Muscle layer of duodenum (tissue), 2 donors: ENCODE measurements around the gene PER1.
A peak's percentile ranks its signal among the peaks of the same experiment; 100 is the strongest.
"Not testable (repeated sequence)": the region's sequence is repeated elsewhere in the genome, so short reads cannot be mapped to it uniquely, and the experiment has no call there.

Source experiments
- H3K27ac ChIP-seq: one replicate; pipeline ENCODE4 v1.7.0; 2013; ENCODE audit warnings: mild to moderate bottlenecking, low read length
- H3K27me3 ChIP-seq: one replicate; pipeline ENCODE4 v1.7.0; 2013; ENCODE audit warnings: low read depth, mild to moderate bottlenecking, control low read depth, low read length
- H3K36me3 ChIP-seq, 2 donors: one replicate each; pipeline ENCODE4 v1.7.0; 2013; ENCODE audit warnings: low read length in 2 of 2, control low read depth in 1 of 2, mild to moderate bottlenecking in 1 of 2; ENCODE audit not compliant: insufficient read depth in 2 of 2, control insufficient read depth in 1 of 2
- H3K4me1 ChIP-seq, 2 donors: one replicate each; pipeline ENCODE4 v1.7.0; 2013; ENCODE audit warnings: low read length in 2 of 2, mild to moderate bottlenecking in 2 of 2, control low read depth in 1 of 2, moderate library complexity in 1 of 2; ENCODE audit not compliant: insufficient read depth in 2 of 2, control insufficient read depth in 1 of 2
- H3K4me3 ChIP-seq, 2 donors: one replicate each; pipeline ENCODE4 v1.7.0; 2013; ENCODE audit warnings: low read length in 2 of 2, low read depth in 1 of 2, mild to moderate bottlenecking in 1 of 2
- H3K9me3 ChIP-seq, 2 donors: one replicate each; pipeline ENCODE4 v1.7.0; 2013; ENCODE audit warnings: low read length in 2 of 2, control low read depth in 1 of 2, mild to moderate bottlenecking in 1 of 2; ENCODE audit not compliant: control insufficient read depth in 1 of 2
- donor health status: healthy.

The PER1 gene

DNA sequence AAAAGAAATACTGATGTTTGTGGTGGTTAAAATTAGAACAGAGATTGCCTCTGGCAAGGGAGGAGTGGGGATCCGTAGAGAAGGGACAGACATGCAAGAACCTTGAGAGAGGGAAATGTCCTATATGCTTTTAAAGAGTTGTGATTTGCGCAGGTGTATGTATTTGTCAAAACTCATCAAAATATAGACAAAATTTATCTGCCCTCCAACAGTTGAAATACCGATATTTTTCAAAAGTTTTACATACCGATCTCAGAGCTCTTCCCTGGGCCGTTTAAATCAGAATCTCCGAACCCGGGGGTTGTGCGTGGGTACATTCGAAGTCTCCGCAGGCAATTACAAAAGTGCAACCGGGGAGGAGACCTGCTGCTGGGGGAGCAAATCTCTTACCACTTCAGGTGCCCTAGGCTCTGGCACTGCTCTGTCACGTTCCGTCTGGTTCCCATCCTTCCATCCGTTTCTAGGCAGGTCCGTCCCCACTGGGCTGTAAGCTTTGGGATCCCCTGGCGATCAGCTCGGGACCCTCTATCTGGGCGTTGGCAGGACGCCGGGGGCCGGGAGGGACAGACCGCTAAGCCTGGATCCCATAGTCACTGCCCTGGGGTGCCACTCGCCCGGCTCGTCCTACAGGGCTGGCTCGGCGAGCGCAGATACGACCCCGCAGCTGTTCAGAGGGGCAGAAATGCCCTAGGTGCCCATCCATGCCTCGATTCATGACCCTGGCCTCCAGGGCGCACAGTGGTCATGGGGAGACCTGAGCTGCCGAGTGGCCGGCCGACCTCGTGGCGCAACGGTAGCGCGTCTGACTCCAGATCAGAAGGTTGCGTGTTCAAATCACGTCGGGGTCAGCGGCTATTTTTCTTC is 33.6 kb upstream of the PER1 start:
- peak overlapping the region; percentile 79 for H3K27ac ChIP-seq
- no peaks in the 10 kb centered on the region for H3K27me3 ChIP-seq
- H3K4me1 ChIP-seq = peaks cover 22 to 24% of the 10 kb centered on the region in 2 donors
- no peaks in the 10 kb centered on the region for H3K9me3 ChIP-seq
- peak overlapping the region; percentile 92 to 95 for H3K4me3 ChIP-seq
- no peaks in the 10 kb centered on the region for H3K36me3 ChIP-seq

DNA sequence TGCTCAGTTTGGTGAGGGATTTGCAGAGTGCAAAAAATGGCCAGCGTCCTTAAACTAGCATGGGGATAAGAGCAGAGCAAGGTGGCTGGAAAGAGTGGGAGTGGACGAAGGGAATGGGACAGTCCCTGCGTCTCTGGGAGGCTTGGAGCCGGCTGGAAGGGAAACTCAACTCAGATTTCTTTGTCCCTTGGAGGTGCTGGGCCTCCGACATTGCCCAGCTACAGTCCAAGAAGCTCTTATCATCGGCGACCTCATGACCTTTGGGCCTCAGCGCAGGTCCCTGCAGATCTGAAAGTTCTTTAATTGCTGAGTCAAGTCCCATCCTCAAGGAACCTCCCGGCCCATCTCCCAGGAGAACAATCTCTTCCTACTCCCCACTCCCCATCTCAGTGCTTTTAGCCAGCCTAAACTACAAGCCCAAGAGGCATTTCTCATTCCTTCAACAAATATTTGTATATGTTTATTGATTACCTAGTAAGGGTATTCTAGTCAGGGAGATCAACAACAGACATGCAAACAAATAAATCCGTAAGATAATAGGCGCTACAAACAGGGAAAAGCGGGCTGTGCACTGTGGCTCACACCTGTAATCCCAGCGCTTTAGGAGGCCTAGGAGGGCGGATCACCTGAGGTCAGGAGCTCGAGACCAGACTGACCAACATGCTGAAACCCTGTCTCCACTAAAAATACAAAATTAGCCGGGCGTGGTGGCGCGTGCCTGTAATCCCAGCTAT is 25.0 kb upstream of the PER1 start:
- peaks cover 0 to 25% of the 10 kb centered on the region in 2 donors for H3K4me1 ChIP-seq
- H3K27me3 ChIP-seq = no peaks in the 10 kb centered on the region
- H3K27ac ChIP-seq = peak overlapping the region; percentile 58
- peak overlapping the region; percentile 75 to 79 for H3K4me3 ChIP-seq
- no peaks in the 10 kb centered on the region for H3K36me3 ChIP-seq
- H3K9me3 ChIP-seq = no peaks in the 10 kb centered on the region

DNA sequence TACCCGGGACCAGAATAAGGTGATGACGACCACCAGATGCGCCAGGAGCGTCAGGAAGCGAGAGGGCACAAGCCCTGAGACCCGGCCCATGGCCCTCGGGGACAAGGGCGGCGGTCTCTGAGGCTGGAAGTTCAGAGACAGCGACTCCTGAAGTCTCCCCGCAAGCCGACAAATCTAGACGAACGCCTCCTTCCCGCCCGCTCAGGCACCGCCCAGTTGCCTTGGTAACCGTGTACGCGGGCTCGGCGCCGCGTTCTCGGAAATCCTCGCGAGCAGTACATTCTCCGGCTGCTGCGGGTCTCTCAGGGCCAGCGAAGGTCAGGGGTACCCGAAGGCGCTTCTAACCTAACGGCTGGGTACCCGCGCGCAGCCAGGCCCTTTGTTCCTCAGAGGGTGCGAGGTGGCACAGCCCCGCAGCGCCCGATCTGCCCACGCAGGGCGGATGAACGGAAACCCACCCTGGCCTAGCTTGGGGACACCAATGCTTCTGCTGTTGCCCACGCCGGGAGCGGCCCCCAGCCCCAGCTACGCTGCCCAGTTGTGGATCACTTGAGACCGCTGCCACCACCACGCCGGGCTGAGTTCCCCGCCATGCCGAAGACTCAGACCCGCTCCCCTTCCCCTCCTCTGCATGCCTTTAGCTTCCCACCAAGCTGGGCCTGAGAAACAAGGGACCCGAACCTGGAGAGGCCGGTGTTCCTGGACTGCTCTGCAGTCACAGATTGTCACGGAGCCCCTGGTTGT is 24.2 kb upstream of the PER1 start, which contains the start of gene TMEM107:
TSS of gene TMEM107 (minus strand) at position 184 of the 744 bp plus-strand sequence. CDS start at position 90, 94 bp downstream.
- peak within 1 kb of the TSS; percentile 58 for H3K27ac ChIP-seq
- no peaks in the 10 kb centered on the region for H3K27me3 ChIP-seq
- peaks cover 0 to 25% of the 10 kb centered on the region in 2 donors for H3K4me1 ChIP-seq
- no peaks in the 10 kb centered on the region for H3K9me3 ChIP-seq
- no peaks in the 10 kb centered on the region for H3K36me3 ChIP-seq
- peak within 1 kb of the TSS; percentile 75 to 79 for H3K4me3 ChIP-seq

DNA sequence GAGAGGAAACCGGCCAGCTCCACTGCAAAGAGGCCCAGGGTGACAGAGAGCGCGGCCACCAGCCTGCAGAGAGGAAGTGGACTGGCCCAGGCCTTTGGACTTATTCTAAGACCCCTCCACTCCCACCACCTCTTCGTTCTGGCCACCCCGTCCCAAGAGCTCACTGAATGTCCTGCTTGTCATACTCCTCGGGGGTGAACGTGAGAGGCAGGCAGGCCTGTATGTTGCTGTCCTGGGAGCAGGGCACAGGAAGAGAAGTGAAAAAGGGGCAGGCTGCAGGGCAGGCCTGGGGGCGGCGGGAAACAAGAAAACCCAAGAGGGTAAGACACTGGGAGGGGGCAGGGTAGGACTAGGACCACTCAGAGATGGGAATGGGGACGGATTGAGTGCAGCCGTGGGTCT is 23.6 kb upstream of the PER1 start:
- Histone ChIP-seq H3K27ac (peak overlapping the region; percentile 58), H3K4me3 (peak overlapping the region; percentile 75 to 79), H3K36me3 (no peaks in the 10 kb centered on the region), H3K27me3 (no peaks in the 10 kb centered on the region), H3K9me3 (no peaks in the 10 kb centered on the region), H3K4me1 (peaks cover 0 to 25% of the 10 kb centered on the region in 2 donors)

DNA sequence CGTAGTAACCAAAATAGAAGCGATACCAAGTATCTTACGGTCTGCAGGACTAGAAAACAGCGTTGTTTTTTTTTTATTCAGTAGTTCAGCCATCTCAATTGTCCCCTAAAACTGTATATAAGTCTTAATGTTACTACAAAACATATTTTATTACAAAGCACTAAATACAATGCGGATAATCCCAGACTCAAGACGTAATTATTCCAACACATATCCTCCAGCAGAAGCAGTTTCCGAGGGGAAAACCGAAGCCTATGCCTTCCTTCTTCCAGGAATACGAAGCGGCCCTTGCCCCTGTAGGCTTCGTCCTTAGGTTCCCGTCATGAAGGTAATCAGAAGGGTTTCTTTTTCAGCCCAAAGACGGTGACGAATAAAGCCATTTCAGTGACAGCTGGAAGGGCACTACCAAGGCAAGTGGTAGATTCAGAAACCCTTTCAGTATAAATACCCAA is 21.7 kb upstream of the PER1 start:
- Histone ChIP-seq H3K4me3 (peak overlapping the region; percentile 58 to 66), H3K27me3 (no peaks in the 10 kb centered on the region), H3K36me3 (no peaks in the 10 kb centered on the region), H3K9me3 (no peaks in the 10 kb centered on the region), H3K27ac (peak overlapping the region; percentile 97), H3K4me1 (peaks cover 0 to 25% of the 10 kb centered on the region in 2 donors)

DNA sequence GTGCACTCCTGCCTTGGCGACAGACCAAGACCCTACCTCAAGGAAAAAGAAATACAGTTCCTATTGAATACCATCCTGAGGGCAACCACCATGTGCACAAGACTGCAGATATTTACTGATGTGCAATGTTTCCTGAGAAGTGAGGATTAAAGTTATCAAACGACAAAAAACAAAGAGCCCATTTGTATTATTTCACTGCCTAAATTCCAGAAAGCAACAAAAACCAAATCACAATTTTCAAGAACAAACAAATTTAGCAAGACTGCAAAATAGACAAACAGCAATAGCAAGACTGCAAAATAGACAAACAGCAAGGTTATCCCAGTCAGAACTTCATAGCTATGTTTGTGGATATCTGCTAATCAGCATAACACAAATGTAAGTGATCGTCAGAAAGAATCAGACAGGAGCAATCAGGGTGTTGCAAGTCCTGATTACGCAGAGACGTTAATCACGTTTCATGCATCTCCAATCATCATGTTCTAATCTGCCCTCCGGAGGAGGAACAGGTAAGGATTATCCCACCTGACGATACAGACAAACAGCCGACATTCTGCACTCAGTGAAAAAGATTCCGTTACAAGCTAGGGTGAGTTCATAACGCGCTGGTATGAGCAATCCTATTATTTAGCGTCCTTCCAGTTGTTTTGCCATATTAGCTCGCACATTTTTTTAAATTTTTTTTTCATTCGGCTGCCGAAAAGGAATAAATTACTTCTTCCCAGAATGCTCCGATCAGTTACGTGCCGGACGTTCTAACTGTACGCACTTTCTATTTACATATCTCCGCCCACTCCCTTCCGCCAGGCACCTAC is 21.1 kb upstream of the PER1 start:
- Histone ChIP-seq H3K27me3 (no peaks in the 10 kb centered on the region), H3K27ac (peak overlapping the region; percentile 97), H3K4me1 (peaks cover 0 to 25% of the 10 kb centered on the region in 2 donors), H3K36me3 (no peaks in the 10 kb centered on the region), H3K4me3 (peak overlapping the region; percentile 58 to 66), H3K9me3 (no peaks in the 10 kb centered on the region)

DNA sequence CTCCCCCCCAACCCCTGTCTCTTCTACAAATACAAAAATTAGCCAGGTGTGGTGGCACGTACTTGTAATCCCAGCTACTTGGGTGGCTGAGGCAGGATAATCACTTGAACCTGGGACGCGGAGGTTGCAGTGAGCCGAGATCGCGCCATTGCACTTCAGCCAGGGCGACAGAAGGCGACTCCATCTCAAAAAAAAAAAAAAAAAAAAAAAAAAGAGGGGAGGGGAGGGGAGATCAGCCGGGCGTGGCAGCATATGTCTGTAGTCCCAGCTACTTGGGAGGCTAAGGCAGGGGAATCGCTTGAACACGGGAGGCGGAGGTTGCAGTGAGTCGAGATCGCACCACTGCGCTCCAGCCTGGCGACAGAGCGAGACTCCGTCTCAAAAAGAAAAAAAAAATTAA is 18.0 kb upstream of the PER1 start:
- not testable (repeated sequence) for H3K27me3 ChIP-seq, H3K4me3 ChIP-seq, H3K9me3 ChIP-seq, H3K4me1 ChIP-seq, H3K27ac ChIP-seq, H3K36me3 ChIP-seq

DNA sequence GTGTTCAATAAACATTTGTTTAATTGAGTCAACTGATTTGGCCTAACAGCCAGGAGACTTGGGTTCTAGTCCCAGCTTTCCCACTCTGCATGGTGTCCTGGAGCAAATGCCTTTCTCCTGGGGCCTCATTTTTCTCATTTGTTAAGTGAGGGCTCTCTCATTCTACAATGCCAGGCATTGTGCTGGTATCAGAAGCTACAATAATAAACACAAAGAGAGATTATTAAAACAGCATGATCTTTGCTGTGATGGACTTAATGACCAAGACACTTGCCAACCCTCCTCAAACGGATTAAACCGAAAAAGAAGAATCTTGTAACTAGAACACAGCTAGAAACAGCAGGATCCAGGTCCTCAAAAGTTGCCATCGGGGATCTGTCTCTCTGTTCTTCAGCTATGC is 15.3 kb upstream of the PER1 start:
- no peaks in the 10 kb centered on the region for H3K9me3 ChIP-seq
- no peaks in the 10 kb centered on the region for H3K27me3 ChIP-seq
- peaks cover 9 to 16% of the 10 kb centered on the region in 2 donors for H3K4me1 ChIP-seq

DNA sequence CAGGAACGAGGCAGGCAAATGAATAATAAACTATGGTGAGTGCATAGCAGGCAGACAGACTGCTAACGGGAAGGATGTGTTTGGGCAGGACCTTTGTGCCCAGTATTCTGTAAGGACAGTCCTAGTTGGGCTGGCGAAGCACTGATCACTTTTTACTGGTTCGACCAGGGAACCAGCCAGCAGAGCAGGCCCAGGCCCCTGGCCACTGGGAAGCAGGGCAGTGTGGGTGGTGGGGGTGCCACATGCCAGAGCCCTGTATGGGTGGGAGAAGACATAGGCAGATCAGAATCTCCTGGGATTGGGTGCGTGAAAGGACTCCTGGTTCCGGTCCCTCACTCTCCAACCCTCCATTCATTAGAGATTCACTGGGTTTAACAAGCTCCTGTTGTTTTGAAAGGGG is 14.5 kb upstream of the PER1 start:
- H3K36me3 ChIP-seq = peaks cover 0 to under 1% of the 10 kb centered on the region in 2 donors
- H3K9me3 ChIP-seq = no peaks in the 10 kb centered on the region
- H3K4me3 ChIP-seq = no peak overlapping the region
- no peaks in the 10 kb centered on the region for H3K27me3 ChIP-seq
- H3K4me1 ChIP-seq = peaks cover 12 to 19% of the 10 kb centered on the region in 2 donors
- H3K27ac ChIP-seq = no peak overlapping the region

More for the DNA sequence above, 15.3 kb upstream of the PER1 start:
- Histone ChIP-seq H3K4me3 (no peak overlapping the region), H3K27ac (no peak overlapping the region), H3K36me3 (no peaks in the 10 kb centered on the region)

DNA sequence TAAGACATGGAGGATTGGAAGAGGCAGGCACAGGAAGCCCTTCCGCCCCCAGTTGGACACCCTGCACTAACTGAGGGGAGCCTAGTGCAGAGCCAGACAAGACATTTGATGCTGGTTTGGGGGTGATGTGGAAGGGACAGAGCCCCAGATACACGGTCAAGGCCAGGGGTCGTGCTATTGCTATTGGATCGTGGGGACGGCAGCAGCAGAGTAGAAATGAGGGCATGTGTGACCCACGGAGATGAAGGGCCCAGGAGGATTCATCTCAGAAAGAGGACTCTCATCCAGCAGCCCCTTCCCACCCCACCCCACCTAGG is 12.6 kb upstream of the PER1 start:
- Histone ChIP-seq H3K4me3 (no peak overlapping the region), H3K27me3 (no peaks in the 10 kb centered on the region), H3K27ac (peak overlapping the region; percentile 84)

More for the DNA sequence above, 12.6 kb upstream of the PER1 start:
- H3K9me3 ChIP-seq = no peaks in the 10 kb centered on the region
- H3K4me1 ChIP-seq = peaks cover 20 to 39% of the 10 kb centered on the region in 2 donors
- peaks cover 9 to 11% of the 10 kb centered on the region in 2 donors for H3K36me3 ChIP-seq
